Measurements from ENCODE around the gene ATXN1.

The ATXN1 gene

DNA sequence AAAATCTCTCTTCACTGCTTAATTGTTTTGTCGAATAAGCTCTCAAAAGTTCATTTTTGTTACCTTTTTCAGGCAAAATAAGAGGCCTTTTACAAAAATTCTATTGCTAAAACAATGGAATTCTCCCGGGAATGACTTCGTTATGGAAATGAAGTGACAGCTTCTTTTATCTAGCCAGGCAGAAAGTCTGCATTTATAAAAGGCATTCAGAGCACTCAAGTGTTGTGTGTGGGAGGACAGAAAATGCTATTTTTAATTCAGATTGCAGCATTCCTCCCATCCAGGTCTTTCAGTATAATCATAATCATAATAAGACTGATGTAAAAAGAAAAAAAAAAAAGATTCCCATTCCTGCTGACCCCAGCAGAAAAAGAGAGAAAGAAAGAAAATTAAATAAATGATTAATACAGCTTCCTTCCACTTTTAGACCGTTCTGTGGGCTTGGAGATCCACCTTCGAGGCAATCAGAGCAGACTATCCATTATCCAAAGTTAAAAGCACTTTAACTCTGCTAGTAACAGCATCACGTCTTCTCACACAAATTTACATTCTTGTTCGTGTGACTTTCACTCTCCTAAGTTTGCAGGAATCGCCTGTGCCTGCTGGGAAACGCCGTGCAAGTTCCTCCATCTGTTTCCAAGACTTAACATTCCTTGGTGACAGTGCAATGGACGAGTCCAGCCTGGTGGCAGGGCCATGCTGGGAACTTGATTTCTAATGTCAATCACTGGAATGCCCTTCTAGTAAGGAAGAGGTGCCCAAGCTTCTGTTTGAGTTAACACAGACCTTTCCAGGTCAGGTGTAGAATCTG, 264.1 kb downstream of the ATXN1 start:
- no peak for ATAC-seq
- no peak for TF ChIP-seq OSR1 (CRISPR knock-in tag; IDR thresholded peaks at IDR 0.05)
- TF ChIP-seq ARNTL (CRISPR knock-in tag; IDR thresholded peaks at IDR 0.05; ENCODE audit: borderline replicate concordance, low read depth), result no peak

DNA sequence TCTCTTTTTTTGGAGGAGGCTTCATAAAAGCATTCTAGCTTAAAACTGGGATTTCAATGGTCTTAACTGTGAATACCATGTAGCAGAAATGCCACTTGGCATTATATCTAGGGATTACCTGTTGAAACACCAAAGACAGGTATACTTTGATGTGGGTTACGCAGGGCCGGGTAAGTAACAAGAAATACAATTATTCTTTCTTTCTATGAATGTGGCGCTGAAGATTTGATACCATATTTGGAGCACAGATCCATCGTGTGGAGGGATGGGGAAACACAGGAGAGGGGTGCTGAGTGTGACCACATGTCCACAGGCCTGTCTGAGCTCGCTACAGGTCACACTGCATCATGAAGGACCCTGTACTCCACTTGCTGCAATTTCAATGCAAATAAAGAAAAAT, 265.1 kb downstream of the ATXN1 start:
- TF ChIP-seq ZFP3 (CRISPR knock-in tag; IDR thresholded peaks at IDR 0.05) (no peak), ARNTL (CRISPR knock-in tag; IDR thresholded peaks at IDR 0.05; ENCODE audit: borderline replicate concordance, low read depth) (no peak), SNAI2 (CRISPR knock-in tag; IDR thresholded peaks at IDR 0.05) (no peak), TOX (CRISPR knock-in tag; IDR thresholded peaks at IDR 0.05; ENCODE audit: borderline replicate concordance) (no peak), ZC3H10 (CRISPR knock-in tag; IDR thresholded peaks at IDR 0.05) (no peak), CSDC2 (CRISPR knock-in tag; IDR thresholded peaks at IDR 0.05) (no peak), ZNF70 (CRISPR knock-in tag; IDR thresholded peaks at IDR 0.05) (no peak), ZNF565 (CRISPR knock-in tag; conservative IDR thresholded peaks at IDR 0.05; ENCODE audit: low read depth) (no peak), OSR1 (CRISPR knock-in tag; IDR thresholded peaks at IDR 0.05) (no peak), ZFP30 (CRISPR knock-in tag; IDR thresholded peaks at IDR 0.05) (no peak), PPARA (CRISPR knock-in tag; IDR thresholded peaks at IDR 0.05; ENCODE audit: borderline replicate concordance) (no peak), ZNF8 (CRISPR knock-in tag; IDR thresholded peaks at IDR 0.05) (no peak), GLIS3 (CRISPR knock-in tag; IDR thresholded peaks at IDR 0.05) (no peak)
- TF ChIP-seq, protein P1, sequence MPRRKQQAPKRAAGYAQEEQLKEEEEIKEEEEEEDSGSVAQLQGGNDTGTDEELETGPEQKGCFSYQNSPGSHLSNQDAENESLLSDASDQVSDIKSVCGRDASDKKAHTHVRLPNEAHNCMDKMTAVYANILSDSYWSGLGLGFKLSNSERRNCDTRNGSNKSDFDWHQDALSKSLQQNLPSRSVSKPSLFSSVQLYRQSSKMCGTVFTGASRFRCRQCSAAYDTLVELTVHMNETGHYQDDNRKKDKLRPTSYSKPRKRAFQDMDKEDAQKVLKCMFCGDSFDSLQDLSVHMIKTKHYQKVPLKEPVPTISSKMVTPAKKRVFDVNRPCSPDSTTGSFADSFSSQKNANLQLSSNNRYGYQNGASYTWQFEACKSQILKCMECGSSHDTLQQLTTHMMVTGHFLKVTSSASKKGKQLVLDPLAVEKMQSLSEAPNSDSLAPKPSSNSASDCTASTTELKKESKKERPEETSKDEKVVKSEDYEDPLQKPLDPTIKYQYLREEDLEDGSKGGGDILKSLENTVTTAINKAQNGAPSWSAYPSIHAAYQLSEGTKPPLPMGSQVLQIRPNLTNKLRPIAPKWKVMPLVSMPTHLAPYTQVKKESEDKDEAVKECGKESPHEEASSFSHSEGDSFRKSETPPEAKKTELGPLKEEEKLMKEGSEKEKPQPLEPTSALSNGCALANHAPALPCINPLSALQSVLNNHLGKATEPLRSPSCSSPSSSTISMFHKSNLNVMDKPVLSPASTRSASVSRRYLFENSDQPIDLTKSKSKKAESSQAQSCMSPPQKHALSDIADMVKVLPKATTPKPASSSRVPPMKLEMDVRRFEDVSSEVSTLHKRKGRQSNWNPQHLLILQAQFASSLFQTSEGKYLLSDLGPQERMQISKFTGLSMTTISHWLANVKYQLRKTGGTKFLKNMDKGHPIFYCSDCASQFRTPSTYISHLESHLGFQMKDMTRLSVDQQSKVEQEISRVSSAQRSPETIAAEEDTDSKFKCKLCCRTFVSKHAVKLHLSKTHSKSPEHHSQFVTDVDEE (CRISPR knock-in tag; IDR thresholded peaks at IDR 0.05), result no peak
- TF ChIP-seq, protein P2, sequence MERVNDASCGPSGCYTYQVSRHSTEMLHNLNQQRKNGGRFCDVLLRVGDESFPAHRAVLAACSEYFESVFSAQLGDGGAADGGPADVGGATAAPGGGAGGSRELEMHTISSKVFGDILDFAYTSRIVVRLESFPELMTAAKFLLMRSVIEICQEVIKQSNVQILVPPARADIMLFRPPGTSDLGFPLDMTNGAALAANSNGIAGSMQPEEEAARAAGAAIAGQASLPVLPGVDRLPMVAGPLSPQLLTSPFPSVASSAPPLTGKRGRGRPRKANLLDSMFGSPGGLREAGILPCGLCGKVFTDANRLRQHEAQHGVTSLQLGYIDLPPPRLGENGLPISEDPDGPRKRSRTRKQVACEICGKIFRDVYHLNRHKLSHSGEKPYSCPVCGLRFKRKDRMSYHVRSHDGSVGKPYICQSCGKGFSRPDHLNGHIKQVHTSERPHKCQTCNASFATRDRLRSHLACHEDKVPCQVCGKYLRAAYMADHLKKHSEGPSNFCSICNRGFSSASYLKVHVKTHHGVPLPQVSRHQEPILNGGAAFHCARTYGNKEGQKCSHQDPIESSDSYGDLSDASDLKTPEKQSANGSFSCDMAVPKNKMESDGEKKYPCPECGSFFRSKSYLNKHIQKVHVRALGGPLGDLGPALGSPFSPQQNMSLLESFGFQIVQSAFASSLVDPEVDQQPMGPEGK (CRISPR knock-in tag; IDR thresholded peaks at IDR 0.05; ENCODE audit: borderline replicate concordance), result no peak
- TF ChIP-seq, protein P3, sequence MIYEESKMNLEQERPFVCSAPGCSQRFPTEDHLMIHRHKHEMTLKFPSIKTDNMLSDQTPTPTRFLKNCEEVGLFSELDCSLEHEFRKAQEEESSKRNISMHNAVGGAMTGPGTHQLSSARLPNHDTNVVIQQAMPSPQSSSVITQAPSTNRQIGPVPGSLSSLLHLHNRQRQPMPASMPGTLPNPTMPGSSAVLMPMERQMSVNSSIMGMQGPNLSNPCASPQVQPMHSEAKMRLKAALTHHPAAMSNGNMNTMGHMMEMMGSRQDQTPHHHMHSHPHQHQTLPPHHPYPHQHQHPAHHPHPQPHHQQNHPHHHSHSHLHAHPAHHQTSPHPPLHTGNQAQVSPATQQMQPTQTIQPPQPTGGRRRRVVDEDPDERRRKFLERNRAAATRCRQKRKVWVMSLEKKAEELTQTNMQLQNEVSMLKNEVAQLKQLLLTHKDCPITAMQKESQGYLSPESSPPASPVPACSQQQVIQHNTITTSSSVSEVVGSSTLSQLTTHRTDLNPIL (CRISPR knock-in tag; IDR thresholded peaks at IDR 0.05; ENCODE audit: low read depth), result no peak
- no peak for ATAC-seq

DNA sequence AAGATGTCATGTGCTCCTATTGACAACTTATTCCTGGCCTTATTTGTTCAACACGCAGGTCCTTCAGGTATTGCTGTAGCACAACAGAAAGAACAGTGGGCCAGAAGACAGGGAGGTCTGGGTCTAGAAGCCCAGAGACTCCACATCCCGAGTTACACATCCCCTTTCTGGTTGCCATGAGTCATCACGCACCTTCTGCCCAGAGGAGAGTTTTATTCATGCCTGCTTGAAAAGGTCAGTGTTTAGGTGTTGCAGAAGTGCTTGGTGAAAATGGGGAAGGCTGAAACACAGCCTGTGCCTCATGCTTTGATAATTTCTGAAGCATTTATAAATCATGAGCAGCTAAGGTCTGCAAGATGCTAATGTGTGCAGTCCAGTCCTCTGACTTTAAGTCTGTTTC, 266.5 kb downstream of the ATXN1 start:
- no peak for TF ChIP-seq RARB (CRISPR knock-in tag; IDR thresholded peaks at IDR 0.05)
- no peak for TF ChIP-seq ZFP3 (CRISPR knock-in tag; IDR thresholded peaks at IDR 0.05)
- TF ChIP-seq TCF4 (CRISPR knock-in tag; IDR thresholded peaks at IDR 0.05; ENCODE audit: borderline replicate concordance), result no peak
- TF ChIP-seq GLIS3 (CRISPR knock-in tag; IDR thresholded peaks at IDR 0.05), result no peak
- TF ChIP-seq ISL1 (CRISPR knock-in tag; IDR thresholded peaks at IDR 0.05), result no peak
- TF ChIP-seq, protein P1 (CRISPR knock-in tag; IDR thresholded peaks at IDR 0.05), result no peak
- no peak for TF ChIP-seq ESRRG (CRISPR knock-in tag; IDR thresholded peaks at IDR 0.05)
- no peak for TF ChIP-seq PPARA (CRISPR knock-in tag; IDR thresholded peaks at IDR 0.05; ENCODE audit: borderline replicate concordance)
- no peak for TF ChIP-seq SNAI2 (CRISPR knock-in tag; IDR thresholded peaks at IDR 0.05)
- no peak for TF ChIP-seq ZNF70 (CRISPR knock-in tag; IDR thresholded peaks at IDR 0.05)
- ATAC-seq, result no peak
